HS-27A (cell line): Measurements from ENCODE around the gene APOA4.

Source experiments
- DNase-seq: peaks from one replicate; pipeline ENCODE4 v3.0.0-alpha.2; 2012; ENCODE audit warnings: low read depth, missing footprints

The APOA4 gene

DNA sequence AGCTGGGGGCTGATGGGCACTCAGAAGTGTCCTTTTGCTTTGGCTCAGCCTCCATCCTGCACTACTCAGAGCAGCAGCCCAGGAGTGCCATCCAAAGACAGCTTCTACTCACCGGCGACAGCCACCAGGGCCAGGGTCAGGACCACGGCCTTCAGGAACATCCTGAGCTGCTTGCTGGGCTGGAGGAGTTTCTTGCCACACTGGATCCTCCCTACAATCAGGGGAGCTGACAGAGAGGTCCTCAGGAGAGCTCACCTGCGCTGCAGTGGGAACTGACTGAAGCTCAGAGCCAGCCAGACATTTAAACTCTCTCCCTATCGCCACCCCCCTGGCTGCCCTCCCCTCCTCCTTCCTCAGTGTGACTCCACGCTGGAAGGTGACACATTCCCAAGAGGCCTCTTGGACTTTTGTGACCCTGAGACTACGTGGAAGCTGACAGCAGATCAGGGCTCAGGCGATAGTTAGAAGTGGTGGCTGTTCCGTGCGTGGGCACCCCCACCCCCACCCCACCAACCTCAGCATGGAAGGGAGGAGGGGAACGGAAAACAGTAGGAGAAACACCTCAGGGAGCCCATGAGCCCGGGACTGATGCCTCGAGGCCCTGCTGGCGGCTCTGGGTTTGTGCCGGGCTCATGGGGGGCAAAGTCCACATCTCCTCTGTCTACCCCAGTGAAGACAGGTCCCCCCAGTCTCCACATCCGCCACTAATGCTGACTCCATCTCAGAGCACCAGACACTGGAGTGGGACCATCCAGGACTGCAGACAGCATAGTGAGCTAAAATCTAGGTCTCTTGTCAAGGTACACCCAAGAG, at the start of gene APOA4:
APOA4 (minus strand) TSS at position 274 of the 813 bp plus-strand sequence; CDS start at position 161, 113 bp downstream.
- no peak for DNase-seq

DNA sequence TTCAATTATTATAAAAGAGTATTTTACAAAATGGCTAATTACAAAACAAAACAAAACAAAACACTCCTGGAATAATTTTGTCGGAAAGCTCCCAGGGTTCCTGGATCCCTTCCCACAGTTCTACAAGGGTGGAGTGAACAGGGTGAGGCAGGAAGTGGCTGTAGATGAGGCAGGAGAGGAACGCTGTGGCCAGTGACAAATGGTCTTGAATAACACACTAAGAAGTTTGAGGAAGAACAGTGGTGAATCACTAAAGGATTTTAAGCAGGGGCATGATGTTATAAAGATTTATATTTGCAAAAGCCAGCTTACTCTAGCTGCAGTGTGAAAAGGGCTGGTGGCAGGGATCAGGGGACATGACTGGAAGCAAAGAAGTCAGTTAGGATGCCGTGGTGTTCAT, 48.1 kb upstream of the APOA4 start:
- DNase-seq: no peak

DNA sequence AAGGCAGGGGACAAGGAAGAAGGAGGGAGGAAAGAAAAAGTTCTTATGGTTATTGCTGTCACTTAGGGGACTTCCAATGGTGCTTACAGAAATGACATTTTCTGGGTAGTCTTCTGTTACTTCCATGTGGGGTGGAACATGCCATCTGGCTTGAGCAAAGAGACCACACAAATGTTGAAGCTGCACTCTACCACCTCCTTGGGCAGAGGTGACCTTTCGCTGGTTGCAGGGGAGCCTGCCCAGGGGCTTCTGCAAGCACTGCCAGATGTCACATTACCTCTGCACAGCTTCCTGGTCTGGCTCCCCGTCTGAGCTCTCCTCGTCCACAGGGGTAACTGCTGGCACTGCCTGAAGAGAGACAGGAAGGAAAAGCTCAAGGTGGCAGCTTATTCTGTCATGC, 47.0 kb upstream of the APOA4 start:
- no peak for DNase-seq

DNA sequence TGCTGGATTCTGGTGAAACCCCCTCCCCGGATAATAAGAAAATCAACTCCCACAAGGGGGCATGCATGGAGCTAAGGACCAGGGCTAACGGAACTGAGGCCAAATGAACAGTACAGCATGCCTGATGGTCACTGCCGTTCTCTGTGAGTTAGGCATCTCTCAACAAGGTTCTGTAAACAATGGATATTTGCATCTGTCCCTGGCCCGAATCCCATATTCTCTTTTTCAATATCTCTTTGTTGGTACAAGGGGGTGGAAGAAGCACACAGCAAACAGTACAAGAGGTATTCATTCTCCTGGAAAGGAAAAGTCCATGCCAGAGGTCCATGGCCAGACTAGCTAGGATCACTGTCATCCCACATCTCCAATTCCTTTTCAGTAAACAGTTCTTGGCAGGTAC, 46.5 kb upstream of the APOA4 start:
- no peak for DNase-seq

- no peak for DNase-seq
Observed at GRCh38 chr11:116868066-116868465, 45.0 kb upstream of the APOA4 start.

GRCh38 chr11:116867619-116868018, 44.5 kb upstream of the APOA4 start:
- DNase-seq: no peak

DNA sequence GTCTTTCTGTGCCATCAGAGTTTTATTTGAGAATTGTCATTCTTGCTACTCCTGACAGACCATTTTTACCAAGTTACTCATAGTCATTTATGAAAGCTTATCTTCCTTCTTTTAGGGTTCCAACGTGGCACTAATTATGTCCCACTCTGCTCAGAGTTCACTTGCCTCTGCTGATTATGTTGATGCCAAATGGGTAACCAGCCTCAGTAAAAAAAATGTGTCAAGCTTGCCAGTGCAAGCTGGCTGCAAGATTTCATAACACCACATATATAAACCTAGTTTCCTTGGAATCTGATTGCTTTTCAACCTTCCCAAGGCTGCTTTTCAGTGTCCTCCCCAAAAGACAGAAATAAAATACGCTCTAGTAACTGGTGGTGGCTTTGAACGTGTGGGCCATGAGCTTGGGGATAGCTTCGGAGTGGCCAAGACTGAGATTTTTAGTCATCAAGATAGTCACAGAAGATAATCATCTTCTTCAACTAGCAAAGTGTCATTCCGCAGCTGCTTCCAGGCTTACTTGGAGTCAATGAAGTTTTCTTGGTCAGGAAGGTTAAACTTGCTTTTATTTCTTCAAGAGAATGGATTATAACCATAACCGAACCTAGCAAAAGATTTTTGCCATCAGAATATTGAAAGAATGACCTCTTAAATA, 43.8 kb upstream of the APOA4 start:
- no peak for DNase-seq

DNA sequence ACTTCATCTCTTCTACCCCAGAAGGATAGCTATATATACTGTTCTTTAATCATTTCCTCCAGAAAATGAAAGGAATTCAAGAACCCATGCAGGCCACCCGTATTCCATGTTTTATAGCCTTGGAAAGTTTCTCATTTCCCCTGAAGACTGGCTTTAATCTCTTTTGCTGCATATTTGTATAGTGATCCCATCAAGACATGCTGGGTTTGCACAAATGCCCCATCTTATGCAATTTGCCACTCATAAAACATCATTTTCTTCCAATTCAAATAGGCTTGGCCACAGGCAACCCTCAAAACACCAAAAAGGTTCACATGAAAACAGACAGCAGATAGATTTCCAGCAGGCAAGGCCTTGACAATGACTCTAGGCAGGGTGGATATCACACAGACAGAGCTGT, 42.6 kb upstream of the APOA4 start:
- DNase-seq: no peak

GRCh38 chr11:116864531-116864930, 41.4 kb upstream of the APOA4 start:
- no peak for DNase-seq

DNA sequence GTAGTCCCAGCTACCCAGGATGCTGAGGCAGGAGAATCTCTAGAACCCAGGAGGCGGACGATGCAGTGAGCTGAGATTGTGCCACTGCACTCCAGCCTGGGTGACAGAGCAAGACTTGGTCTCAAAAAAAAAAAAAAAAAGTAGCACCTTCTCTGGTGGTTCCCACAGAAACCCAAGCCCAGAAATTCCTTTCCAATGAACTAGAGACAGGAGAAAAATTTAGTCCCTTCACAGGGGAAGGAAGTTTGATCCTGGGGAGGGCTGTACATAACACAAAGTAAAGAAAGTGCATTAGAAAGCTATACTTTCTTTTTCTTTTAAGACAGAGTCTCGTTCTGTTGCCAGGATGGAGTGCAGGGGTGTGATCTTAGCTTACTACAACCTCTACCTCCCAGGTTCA, 39.8 kb upstream of the APOA4 start:
- no peak for DNase-seq

GRCh38 chr11:116862185-116862584, 39.1 kb upstream of the APOA4 start:
- no peak for DNase-seq

DNA sequence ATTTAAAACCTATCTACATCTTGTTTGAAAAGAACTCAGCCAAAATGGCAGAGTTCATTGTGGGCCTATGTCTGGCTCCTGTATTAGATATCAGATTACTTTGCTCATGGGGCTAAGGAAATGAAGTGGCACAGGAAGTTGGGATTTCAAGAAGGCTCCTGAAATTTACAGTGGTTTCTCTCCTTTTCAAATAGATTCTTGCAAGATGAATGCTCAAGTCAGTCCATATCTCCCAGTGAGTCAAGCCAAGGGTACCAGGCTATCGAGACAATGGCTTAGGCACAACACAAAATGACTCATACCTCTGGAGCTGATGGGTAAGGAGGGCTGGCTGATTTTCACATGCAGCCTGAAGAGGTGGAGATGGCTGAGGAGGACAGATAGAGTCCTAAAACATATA, 38.4 kb upstream of the APOA4 start:
- no peak for DNase-seq

- DNase-seq: no peak
Observed at GRCh38 chr11:116860303-116860702, 37.2 kb upstream of the APOA4 start.

DNA sequence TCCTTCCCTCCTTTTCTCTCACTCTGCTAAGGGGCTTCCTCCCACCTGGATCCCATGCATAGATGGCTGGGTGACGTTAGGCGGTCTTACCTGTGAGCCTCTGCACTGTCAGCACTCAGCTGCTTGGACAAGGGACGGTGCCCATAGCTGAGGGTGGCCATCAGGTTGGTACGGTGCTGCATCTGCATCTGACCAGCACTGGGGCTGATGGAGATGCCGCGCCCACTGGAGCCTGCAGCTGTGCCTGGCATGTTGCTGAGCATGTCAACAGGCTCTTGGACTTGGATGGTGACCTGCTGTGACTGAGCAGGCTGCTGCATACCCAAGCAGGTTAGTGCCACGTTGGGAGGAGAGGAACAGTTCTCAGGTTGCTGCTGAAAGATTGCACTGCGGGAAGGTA, 36.1 kb upstream of the APOA4 start:
- no peak for DNase-seq

- DNase-seq: no peak
Observed at GRCh38 chr11:116857936-116858335, 34.8 kb upstream of the APOA4 start.

GRCh38 chr11:116857316-116857715, 34.2 kb upstream of the APOA4 start:
- no peak for DNase-seq

- DNase-seq: no peak
Observed at GRCh38 chr11:116856423-116856822, 33.3 kb upstream of the APOA4 start.

- no peak for DNase-seq
Observed at GRCh38 chr11:116855413-116855812, 32.3 kb upstream of the APOA4 start.

DNA sequence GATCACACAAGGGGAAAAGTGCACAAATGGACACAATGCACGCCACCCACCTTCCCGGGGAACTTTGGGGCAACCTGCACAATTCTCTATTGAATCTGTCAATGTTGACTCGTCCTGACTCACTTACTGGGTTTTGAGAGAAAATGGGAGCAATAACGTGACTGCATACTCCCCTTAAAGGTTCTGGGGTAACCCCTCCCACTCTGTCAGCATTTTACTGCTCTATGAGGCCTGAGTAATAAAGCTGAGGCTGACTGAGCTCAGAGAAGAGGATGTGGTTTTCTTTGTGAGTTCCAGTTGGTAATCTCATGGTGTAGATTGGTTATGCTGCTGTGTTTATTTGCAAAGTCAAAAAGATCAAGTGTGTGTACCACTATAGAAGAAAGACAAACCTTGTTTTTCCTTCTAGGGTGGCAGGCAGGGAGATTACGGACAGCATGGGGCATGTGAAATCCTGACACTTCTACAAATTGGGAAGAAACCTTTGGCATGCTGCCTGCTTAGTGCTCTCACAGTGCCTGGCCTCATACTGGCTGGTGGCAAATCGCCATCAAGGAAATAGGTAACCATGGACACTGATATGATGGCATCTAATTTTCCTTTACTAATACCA, 30.5 kb upstream of the APOA4 start:
- DNase-seq: no peak

DNA sequence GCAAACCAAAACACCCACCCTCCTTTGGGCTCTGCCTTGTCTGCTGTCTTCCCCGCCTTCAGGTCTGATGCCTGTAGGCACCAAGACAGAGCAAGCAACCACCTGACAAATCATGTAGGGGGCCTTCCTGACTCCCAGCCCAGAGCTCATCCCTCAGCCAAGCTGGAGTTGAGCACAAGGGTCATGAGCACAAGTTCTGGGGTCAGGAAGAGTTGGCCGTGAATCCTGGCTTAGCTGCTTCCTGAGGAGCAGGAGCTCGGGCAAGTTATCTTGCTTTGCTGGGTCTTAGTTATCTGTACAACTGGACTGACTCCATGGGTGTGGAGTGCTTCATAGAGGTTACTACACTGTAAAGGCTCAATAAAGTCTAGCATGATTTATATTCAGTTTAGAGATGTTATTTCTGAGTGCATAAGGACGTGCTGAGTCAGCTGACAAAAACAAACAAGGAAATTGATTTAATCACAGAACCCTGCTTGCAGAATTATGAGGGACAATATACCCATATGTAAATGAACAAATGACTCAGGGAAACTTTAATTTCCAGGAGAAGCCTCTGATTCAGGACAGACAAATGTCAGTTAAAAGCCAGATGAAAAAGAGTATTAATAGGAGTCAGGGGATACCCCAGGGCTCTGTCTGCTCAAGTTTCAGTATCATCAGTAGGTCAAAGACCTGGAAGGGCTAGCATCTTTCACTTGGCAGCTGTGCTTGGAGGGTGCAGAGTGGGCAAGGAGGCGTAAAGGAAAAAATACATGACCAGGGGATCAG, 29.3 kb upstream of the APOA4 start:
- DNase-seq: no peak

- no peak for DNase-seq
Observed at GRCh38 chr11:116851626-116852025, 28.5 kb upstream of the APOA4 start.

DNA sequence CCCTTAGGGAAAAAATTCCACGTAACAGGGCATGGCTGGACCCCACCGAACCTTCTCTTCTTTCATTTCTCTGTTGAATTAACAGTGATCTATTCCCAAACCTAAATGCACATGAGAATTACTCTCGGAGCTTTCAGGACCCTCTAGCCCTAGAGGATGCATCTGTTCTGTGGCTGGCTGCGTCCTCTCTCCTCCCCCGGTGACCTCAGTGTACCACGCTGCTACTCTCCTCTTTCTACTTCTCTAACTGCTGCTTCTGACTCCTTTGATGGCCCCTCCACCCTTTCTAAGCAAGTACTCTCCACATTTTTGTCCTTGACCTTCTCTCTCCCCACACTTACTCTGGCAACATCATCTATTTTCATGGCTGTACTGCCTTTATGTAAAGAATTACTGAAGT, 26.4 kb upstream of the APOA4 start:
- DNase-seq: no peak

DNA sequence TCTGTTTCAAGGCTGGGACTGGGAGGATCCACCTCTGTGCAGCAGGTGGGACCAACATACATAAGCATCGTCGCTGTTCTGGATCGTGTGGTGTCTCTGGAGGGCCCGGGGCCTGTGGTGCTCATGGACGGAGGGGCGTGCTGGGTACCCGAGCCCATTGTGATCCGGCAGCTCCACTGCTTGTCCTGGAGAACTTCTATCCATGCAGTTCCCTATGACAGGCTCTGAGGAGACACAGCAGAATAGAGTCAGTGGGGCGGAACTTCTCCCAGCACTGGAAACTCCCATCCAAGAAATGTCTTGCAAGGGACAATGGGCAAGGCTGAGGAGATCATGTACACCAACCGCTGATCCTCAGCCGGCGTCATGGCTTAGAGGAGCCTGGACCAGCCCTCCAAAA, 26.0 kb upstream of the APOA4 start:
- no peak for DNase-seq
